Effector memory CD8-positive, alpha-beta T cell (primary cell): Measurements from ENCODE around the gene RCCD1.
"Not testable (repeated sequence)": the region's sequence is repeated elsewhere in the genome, so short reads cannot be mapped to it uniquely, and the experiment has no call there.

Source experiments
- ATAC-seq: fragments of 150-1000 bp; cut with Tn5 transposase; replicated peaks from 2 replicates; pipeline ENCODE4 v1.10.0; 2021; ENCODE audit warnings: mild to moderate bottlenecking, moderate library complexity
- DNase-seq, 3 experiments: peaks; one replicate each; pipeline ENCODE4 v3.0.0; 2021
- H3K27ac Mint-ChIP-seq, 2 donors: one replicate each; pipeline ENCODE4 v1.8.0; 2022; ENCODE audit warnings: mild to moderate bottlenecking in 2 of 2, mixed read lengths in 2 of 2, moderate library complexity in 2 of 2
- H3K27me3 Mint-ChIP-seq, 2 donors: one replicate each; pipeline ENCODE4 v1.8.0; 2022; ENCODE audit warnings: mixed read lengths in 2 of 2
- H3K36me3 Mint-ChIP-seq: one replicate; pipeline ENCODE4 v1.8.0; 2022; ENCODE audit warnings: mild to moderate bottlenecking, moderate library complexity, mixed read lengths; ENCODE audit not compliant: insufficient read depth
- H3K4me1 Mint-ChIP-seq, 2 donors: one replicate each; pipeline ENCODE4 v1.8.0; 2022; ENCODE audit warnings: low read depth in 2 of 2, mixed read lengths in 2 of 2
- H3K4me3 Mint-ChIP-seq, 2 donors: one replicate each; pipeline ENCODE4 v1.8.0; 2022; ENCODE audit warnings: mild to moderate bottlenecking in 2 of 2, mixed read lengths in 2 of 2, moderate library complexity in 2 of 2
- H3K9me3 Mint-ChIP-seq, 2 donors: one replicate each; pipeline ENCODE4 v1.8.0; 2022; ENCODE audit warnings: mixed read lengths in 2 of 2

RCCD1 gene

DNA sequence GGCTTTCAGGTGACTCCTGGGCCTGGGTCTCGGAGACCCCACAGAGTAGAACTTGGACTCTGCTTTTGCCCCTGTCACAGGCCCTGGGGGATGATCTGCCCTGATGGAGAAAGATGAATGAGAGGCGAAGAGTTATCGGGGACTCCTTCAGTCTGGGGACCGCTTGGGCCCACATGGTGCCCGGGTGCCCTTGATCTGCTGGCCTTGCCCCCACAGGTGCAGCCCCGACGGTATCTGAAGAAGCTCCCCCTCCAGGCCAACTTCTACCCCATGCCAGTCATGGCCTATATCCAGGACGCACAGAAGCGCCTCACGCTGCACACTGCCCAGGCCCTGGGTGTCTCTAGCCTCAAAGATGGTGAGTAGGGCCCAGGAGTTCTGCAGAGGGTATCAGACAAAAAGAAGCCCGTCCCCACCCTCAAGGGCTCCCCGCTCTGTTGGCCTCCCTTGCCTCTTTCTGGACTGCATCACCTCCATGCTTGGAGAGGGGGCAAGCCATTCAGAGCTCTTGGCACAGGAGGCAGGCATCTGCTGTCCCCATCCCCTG, 41.2 kb upstream of the RCCD1 start:
- H3K36me3 Mint-ChIP-seq: peaks cover 65% of the 10 kb centered on the region
- no peak for ATAC-seq
- H3K4me3 Mint-ChIP-seq: no peak overlapping the region
- peak overlapping the region in 1 of 2 donors; percentile 29 for H3K27ac Mint-ChIP-seq
- no peaks in the 10 kb centered on the region for H3K27me3 Mint-ChIP-seq
- peaks cover 4 to 5% of the 10 kb centered on the region in 2 donors for H3K4me1 Mint-ChIP-seq
- H3K9me3 Mint-ChIP-seq: no peaks in the 10 kb centered on the region
- DNase-seq: no peak

- no peak for ATAC-seq
- DNase-seq: no peak
- Mint-ChIP-seq H3K9me3 (no peaks in the 10 kb centered on the region), H3K4me3 (no peak overlapping the region), H3K27ac (peak overlapping the region; percentile 16 to 55), H3K27me3 (no peaks in the 10 kb centered on the region), H3K4me1 (peaks cover 4 to 5% of the 10 kb centered on the region in 2 donors), H3K36me3 (peaks cover 60% of the 10 kb centered on the region)
These were observed 40.2 kb upstream of the RCCD1 start for GRCh38 chr15:90914305-90915080.

- H3K4me3 Mint-ChIP-seq: no peak overlapping the region
- DNase-seq (no peak), ATAC-seq (no peak)
- peaks cover 58% of the 10 kb centered on the region for H3K36me3 Mint-ChIP-seq
- H3K4me1 Mint-ChIP-seq: peaks cover 4 to 5% of the 10 kb centered on the region in 2 donors
- H3K27ac Mint-ChIP-seq: peak overlapping the region; percentile 16 to 78
- H3K9me3 Mint-ChIP-seq: no peaks in the 10 kb centered on the region
- H3K27me3 Mint-ChIP-seq: no peaks in the 10 kb centered on the region
These were observed 39.4 kb upstream of the RCCD1 start for GRCh38 chr15:90915216-90915807.

GRCh38 chr15:90915808-90916440, 38.8 kb upstream of the RCCD1 start:
- Mint-ChIP-seq H3K4me1 (peaks cover 4 to 5% of the 10 kb centered on the region in 2 donors), H3K27ac (peak overlapping the region in 1 of 2 donors; percentile 78), H3K4me3 (no peak overlapping the region), H3K36me3 (peaks cover 60% of the 10 kb centered on the region), H3K9me3 (no peaks in the 10 kb centered on the region), H3K27me3 (no peaks in the 10 kb centered on the region)
- peak; percentile 32 for ATAC-seq
- no peak for DNase-seq

DNA sequence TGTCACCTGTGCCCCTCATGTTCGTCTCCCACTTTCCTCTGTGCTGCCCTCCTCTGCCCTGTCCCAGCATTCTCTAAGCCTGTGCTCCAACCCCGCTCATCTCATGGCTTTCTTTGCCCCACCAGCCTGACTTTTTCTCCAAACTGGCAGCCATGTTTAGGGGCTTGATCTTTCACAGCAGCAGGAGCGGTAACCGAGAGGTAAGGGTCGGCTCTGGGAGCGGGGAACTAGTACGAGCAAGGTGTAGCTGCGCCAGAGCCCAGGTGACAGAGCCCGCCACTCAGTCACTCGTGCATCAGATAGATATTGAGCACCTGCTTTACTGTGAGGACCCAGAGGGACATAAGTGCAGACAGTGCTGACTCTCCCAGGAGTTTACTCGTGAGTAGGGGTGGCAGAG, 38.2 kb upstream of the RCCD1 start:
- peak overlapping the region in 1 of 2 donors; percentile 78 for H3K27ac Mint-ChIP-seq
- peaks cover 57% of the 10 kb centered on the region for H3K36me3 Mint-ChIP-seq
- no peak for ATAC-seq
- H3K27me3 Mint-ChIP-seq: no peaks in the 10 kb centered on the region
- H3K4me1 Mint-ChIP-seq: peaks cover 4 to 5% of the 10 kb centered on the region in 2 donors
- no peaks in the 10 kb centered on the region for H3K9me3 Mint-ChIP-seq
- DNase-seq: no peak
- no peak overlapping the region for H3K4me3 Mint-ChIP-seq

- Mint-ChIP-seq H3K36me3 (peaks cover 49% of the 10 kb centered on the region), H3K27ac (peak overlapping the region in 1 of 2 donors; percentile 59), H3K27me3 (no peaks in the 10 kb centered on the region), H3K4me3 (no peak overlapping the region), H3K9me3 (no peaks in the 10 kb centered on the region), H3K4me1 (peaks cover 4 to 5% of the 10 kb centered on the region in 2 donors)
- ATAC-seq (no peak), DNase-seq (no peak)
These were observed 37.1 kb upstream of the RCCD1 start for GRCh38 chr15:90917569-90917968.

GRCh38 chr15:90918034-90918788, 36.5 kb upstream of the RCCD1 start:
- peaks cover 4 to 5% of the 10 kb centered on the region in 2 donors for H3K4me1 Mint-ChIP-seq
- no peak overlapping the region for H3K4me3 Mint-ChIP-seq
- ATAC-seq (no peak), DNase-seq (no peak)
- H3K27me3 Mint-ChIP-seq: no peaks in the 10 kb centered on the region
- no peaks in the 10 kb centered on the region for H3K9me3 Mint-ChIP-seq
- H3K36me3 Mint-ChIP-seq: peaks cover 49% of the 10 kb centered on the region
- peak overlapping the region in 1 of 2 donors; percentile 59 for H3K27ac Mint-ChIP-seq

GRCh38 chr15:90918835-90919234, 35.8 kb upstream of the RCCD1 start:
- H3K9me3 Mint-ChIP-seq: no peaks in the 10 kb centered on the region
- no peaks in the 10 kb centered on the region for H3K27me3 Mint-ChIP-seq
- no peak for DNase-seq
- H3K4me3 Mint-ChIP-seq: no peak overlapping the region
- no peak for ATAC-seq
- H3K4me1 Mint-ChIP-seq: peaks cover 4 to 5% of the 10 kb centered on the region in 2 donors
- H3K27ac Mint-ChIP-seq: peak overlapping the region in 1 of 2 donors; percentile 51
- peaks cover 47% of the 10 kb centered on the region for H3K36me3 Mint-ChIP-seq

DNA sequence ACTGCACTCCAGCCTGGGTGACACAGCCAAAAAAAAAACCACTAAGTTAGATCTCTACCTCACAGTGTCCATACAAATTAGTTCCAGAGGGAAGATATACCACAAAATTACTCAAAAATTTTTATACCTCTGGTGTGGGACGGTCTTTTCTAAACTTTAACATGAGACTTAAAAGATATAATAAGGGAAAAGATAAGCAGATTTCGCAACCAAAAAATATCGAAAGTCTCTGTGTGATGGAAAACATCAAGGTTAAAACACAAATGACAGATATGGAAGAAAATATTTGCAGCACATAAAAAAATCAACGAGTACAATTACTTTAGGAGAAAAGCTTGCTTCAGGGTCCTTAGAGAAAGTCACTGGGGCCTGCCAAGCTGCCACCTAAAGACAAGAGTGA, 32.8 kb upstream of the RCCD1 start:
- ATAC-seq (no peak), DNase-seq (no peak)
- H3K36me3 Mint-ChIP-seq: peaks cover 24% of the 10 kb centered on the region
- H3K27ac Mint-ChIP-seq: no peak overlapping the region
- H3K27me3 Mint-ChIP-seq: no peaks in the 10 kb centered on the region
- peaks cover 0 to 4% of the 10 kb centered on the region in 2 donors for H3K4me1 Mint-ChIP-seq
- H3K9me3 Mint-ChIP-seq: no peaks in the 10 kb centered on the region
- H3K4me3 Mint-ChIP-seq: no peak overlapping the region

- not testable (repeated sequence) for H3K27ac Mint-ChIP-seq, H3K9me3 Mint-ChIP-seq, ATAC-seq, DNase-seq, H3K27me3 Mint-ChIP-seq, H3K4me3 Mint-ChIP-seq, H3K4me1 Mint-ChIP-seq
- peaks cover 15% of the 10 kb centered on the region for H3K36me3 Mint-ChIP-seq
These were observed 31.9 kb upstream of the RCCD1 start for GRCh38 chr15:90922712-90923322.

- Mint-ChIP-seq H3K27ac (no peak overlapping the region), H3K27me3 (no peaks in the 10 kb centered on the region), H3K36me3 (peaks cover 7% of the 10 kb centered on the region), H3K4me1 (no peaks in the 10 kb centered on the region), H3K4me3 (no peak overlapping the region), H3K9me3 (no peaks in the 10 kb centered on the region)
- ATAC-seq (no peak), DNase-seq (no peak)
These were observed 30.3 kb upstream of the RCCD1 start for GRCh38 chr15:90924375-90924774.

DNA sequence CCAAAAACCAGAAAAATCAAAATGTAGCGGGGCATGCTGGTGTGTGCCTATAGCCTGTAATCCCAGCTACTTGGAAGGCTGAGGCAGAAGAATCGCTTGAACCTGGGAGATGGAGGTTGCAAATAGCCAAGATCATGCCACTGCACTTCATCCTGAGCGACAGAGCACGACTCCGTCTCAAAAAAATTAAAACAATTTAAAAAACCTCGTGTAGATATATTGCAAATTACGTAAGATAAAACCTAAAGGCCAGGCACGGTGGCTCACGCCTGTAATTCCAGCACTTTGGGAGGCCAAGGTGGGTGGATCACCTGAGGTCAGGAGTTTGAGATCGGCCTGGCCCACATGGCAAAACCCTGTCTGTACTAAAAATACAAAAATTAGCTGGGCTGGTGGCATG, 27.9 kb upstream of the RCCD1 start:
- not testable (repeated sequence) for H3K27me3 Mint-ChIP-seq, H3K27ac Mint-ChIP-seq, DNase-seq, ATAC-seq, H3K4me3 Mint-ChIP-seq, H3K9me3 Mint-ChIP-seq
- peaks cover 16 to 21% of the 10 kb centered on the region in 2 donors for H3K4me1 Mint-ChIP-seq
- H3K36me3 Mint-ChIP-seq: peaks cover 11% of the 10 kb centered on the region

GRCh38 chr15:90928106-90928505, 26.6 kb upstream of the RCCD1 start:
- not testable (repeated sequence) for H3K27ac Mint-ChIP-seq, DNase-seq, ATAC-seq, H3K9me3 Mint-ChIP-seq, H3K27me3 Mint-ChIP-seq
- Mint-ChIP-seq H3K4me3 (peak overlapping the region; percentile 1 to 46), H3K4me1 (peaks cover 21 to 27% of the 10 kb centered on the region in 2 donors), H3K36me3 (peaks cover 13% of the 10 kb centered on the region)
